PC-9 (cell line): ENCODE data around the gene STAU1. TPM values are rescaled to one million over a fixed set of nuclear protein-coding genes. Genes with fewer than 3 reads are reported as not detected.
"Not testable (repeated sequence)": the region's sequence is repeated elsewhere in the genome, so short reads cannot be mapped to it uniquely, and the experiment has no call there.

Experiments
- BruUV-seq: library from RNA; stranded (reverse); fragments of 400-500 nt; replicated peaks from 2 replicates; lab custom pipeline; 2021; lab: Mats Ljungman, UMichigan
- CTCF ChIA-PET: fragments of 300-600 bp; sonication (Branson Sonifier 250); formaldehyde crosslinking; loops from one replicate; lab custom pipeline; 2022; ENCODE audit warnings: antibody characterized with exemption; lab: Charles Lee
- POLR2A ChIA-PET: fragments of 300-600 bp; sonication (Branson Sonifier 250); formaldehyde crosslinking; loops from one replicate; lab custom pipeline; 2022; ENCODE audit warnings: antibody characterized with exemption; ENCODE audit not compliant: unreplicated experiment; lab: Charles Lee
- DNase-seq, 2 experiments: peaks; one replicate each; pipeline versions ENCODE4 v3.0.0 to v3.0.0-alpha.2; 2015 to 2022; ENCODE audit warnings: mixed read lengths in 1 of 2
- H2AFZ ChIP-seq: fragments of 200-600 bp; sonication (generic); 2 replicates; pipeline ENCODE4 v1.8.1; 2017; ENCODE audit warnings: antibody characterized with exemption
- H3F3A ChIP-seq: fragments of 200-600 bp; sonication (generic); 2 replicates; pipeline ENCODE4 v1.8.1; 2017; ENCODE audit warnings: antibody characterized with exemption, mild to moderate bottlenecking, low read depth; ENCODE audit not compliant: insufficient read depth
- H3K27ac ChIP-seq: fragments of 200-600 bp; sonication (generic); 2 replicates; pipeline ENCODE4 v1.6.1; 2016; ENCODE audit warnings: mixed run types
- H3K27me3 ChIP-seq: fragments of 200-600 bp; sonication (generic); 2 replicates; pipeline ENCODE4 v1.6.1; 2016; ENCODE audit warnings: low read depth, mixed run types; ENCODE audit not compliant: insufficient read depth
- H3K36me3 ChIP-seq: fragments of 200-600 bp; sonication (generic); 2 replicates; pipeline ENCODE4 v1.6.1; 2016; ENCODE audit warnings: low read depth, mixed run types
- H3K4me1 ChIP-seq: fragments of 200-600 bp; sonication (generic); replicated peaks from 2 replicates; pipeline ENCODE4 v1.6.1; 2016; ENCODE audit warnings: mixed run types; ENCODE audit not compliant: insufficient read depth
- H3K4me2 ChIP-seq: fragments of 200-600 bp; sonication (generic); 2 replicates; pipeline ENCODE4 v1.6.1; 2017; ENCODE audit warnings: mixed run types
- H3K4me3 ChIP-seq: fragments of 200-600 bp; sonication (generic); 2 replicates; pipeline ENCODE4 v1.6.1; 2016; ENCODE audit warnings: mixed run types
- H3K79me2 ChIP-seq: fragments of 200-600 bp; sonication (generic); 2 replicates; pipeline ENCODE4 v1.6.1; 2017; ENCODE audit warnings: low read depth, mixed run types
- H3K9me2 ChIP-seq: fragments of 200-600 bp; sonication (generic); 2 replicates; pipeline ENCODE4 v1.8.1; 2017; ENCODE audit warnings: mild to moderate bottlenecking; ENCODE audit not compliant: insufficient read depth
- H3K9me3 ChIP-seq: fragments of 200-600 bp; sonication (generic); 2 replicates; pipeline ENCODE4 v1.8.1; 2016; ENCODE audit warnings: low read depth; ENCODE audit not compliant: insufficient read depth
- H4K20me1 ChIP-seq: fragments of 200-600 bp; sonication (generic); 2 replicates; pipeline ENCODE4 v1.8.1; 2017; ENCODE audit not compliant: insufficient read depth
- EZH2 ChIP-seq: fragments of 200-600 bp; sonication (generic); IDR thresholded peaks from 2 replicates; pipeline ENCODE4 v1.8.0; 2017; ENCODE audit warnings: antibody characterized with exemption, low read depth
- intact Hi-C: fragments of 100-400 bp; cut with micrococcal nuclease; formaldehyde crosslinking; loops from one replicate; pipeline ENCODE4 v1.10.0; 2022; ENCODE audit not compliant: unreplicated experiment
- total RNA-seq: library from RNA; stranded (reverse); gene quantifications from 2 replicates; pipeline ENCODE4 v1.2.3, GENCODE V29; 2021
- TF ChIP-seq, protein P1 (sequence below): fragments of 200-600 bp; sonication (generic); conservative IDR thresholded peaks from 2 replicates; pipeline ENCODE4 v1.6.1; 2017; ENCODE audit warnings: mixed run types, antibody characterized with exemption, mild to moderate bottlenecking, moderate library complexity

The STAU1 gene
- total RNA-seq, 1 experiment from 2014 or later = 153 TPM

DNA sequence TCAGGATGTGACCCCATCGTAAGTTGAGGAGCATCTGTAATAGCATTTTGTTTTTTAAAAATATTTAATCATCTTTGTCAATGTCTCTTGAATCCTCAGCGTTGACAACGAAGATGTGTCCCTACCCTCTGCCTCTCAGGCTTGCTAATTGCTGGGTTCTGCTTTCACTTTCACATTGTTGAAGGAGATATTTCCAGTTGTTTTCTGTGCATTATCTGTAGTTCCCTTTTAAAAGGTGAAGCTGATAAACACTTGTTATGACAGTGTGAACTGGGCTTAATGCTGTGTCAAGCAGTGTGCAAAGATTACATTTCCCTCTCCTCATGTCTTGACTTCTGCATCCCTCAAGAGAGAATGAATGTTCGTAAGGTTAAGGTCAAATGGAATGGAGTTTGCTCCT is 87.2 kb downstream of the STAU1 start:
- H3K79me2 ChIP-seq = no peaks in the 10 kb centered on the region
- H3K4me2 ChIP-seq = no peak overlapping the region
- POLR2A ChIA-PET = no interaction called here
- H4K20me1 ChIP-seq = peaks cover 19% of the 10 kb centered on the region
- no peak overlapping the region for H2AFZ ChIP-seq
- H3K4me3 ChIP-seq = no peak overlapping the region
- H3F3A ChIP-seq = peaks cover 56% of the 10 kb centered on the region
- no peak for DNase-seq
- CTCF ChIA-PET = no interaction called here
- H3K27ac ChIP-seq = no peak overlapping the region
- no peaks in the 10 kb centered on the region for H3K27me3 ChIP-seq
- H3K9me2 ChIP-seq = no peaks in the 10 kb centered on the region
- no TSS peak for BruUV-seq
- peaks cover 41% of the 10 kb centered on the region for H3K36me3 ChIP-seq
- no peak for TF ChIP-seq EZH2
- TF ChIP-seq, protein P1, sequence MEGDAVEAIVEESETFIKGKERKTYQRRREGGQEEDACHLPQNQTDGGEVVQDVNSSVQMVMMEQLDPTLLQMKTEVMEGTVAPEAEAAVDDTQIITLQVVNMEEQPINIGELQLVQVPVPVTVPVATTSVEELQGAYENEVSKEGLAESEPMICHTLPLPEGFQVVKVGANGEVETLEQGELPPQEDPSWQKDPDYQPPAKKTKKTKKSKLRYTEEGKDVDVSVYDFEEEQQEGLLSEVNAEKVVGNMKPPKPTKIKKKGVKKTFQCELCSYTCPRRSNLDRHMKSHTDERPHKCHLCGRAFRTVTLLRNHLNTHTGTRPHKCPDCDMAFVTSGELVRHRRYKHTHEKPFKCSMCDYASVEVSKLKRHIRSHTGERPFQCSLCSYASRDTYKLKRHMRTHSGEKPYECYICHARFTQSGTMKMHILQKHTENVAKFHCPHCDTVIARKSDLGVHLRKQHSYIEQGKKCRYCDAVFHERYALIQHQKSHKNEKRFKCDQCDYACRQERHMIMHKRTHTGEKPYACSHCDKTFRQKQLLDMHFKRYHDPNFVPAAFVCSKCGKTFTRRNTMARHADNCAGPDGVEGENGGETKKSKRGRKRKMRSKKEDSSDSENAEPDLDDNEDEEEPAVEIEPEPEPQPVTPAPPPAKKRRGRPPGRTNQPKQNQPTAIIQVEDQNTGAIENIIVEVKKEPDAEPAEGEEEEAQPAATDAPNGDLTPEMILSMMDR = no peak
- no peaks in the 10 kb centered on the region for H3K4me1 ChIP-seq
- intact Hi-C loops = no loop called here
- H3K9me3 ChIP-seq = no peaks in the 10 kb centered on the region

DNA sequence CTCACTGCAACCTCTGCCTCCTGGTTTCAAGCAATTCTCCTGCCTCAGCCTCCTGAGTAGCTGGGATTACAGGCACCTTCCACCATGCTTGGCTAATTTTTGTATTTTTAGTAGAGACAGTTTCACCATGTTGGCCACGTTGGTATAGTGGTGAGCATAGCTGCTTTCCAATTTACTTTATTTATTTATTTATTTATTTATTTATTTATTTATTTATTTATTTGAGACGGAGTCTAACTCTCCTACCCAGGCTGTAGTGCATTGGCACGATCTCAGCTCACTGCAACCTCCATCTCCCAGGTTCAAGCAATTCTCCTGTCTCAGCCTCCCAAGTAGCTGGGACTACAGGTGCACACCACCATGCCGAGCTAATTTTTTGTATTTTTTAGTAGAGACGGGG is 87.8 kb downstream of the STAU1 start:
- intact Hi-C loops, H3K27ac ChIP-seq, H3K9me3 ChIP-seq, CTCF ChIA-PET, H3K9me2 ChIP-seq, DNase-seq, H3K79me2 ChIP-seq, H2AFZ ChIP-seq, H3K4me3 ChIP-seq, H3K27me3 ChIP-seq, H3K4me2 ChIP-seq, POLR2A ChIA-PET, H3K4me1 ChIP-seq, BruUV-seq: not testable (repeated sequence)
- peaks cover 56% of the 10 kb centered on the region for H3F3A ChIP-seq
- peaks cover 19% of the 10 kb centered on the region for H4K20me1 ChIP-seq
- H3K36me3 ChIP-seq = peaks cover 46% of the 10 kb centered on the region

DNA sequence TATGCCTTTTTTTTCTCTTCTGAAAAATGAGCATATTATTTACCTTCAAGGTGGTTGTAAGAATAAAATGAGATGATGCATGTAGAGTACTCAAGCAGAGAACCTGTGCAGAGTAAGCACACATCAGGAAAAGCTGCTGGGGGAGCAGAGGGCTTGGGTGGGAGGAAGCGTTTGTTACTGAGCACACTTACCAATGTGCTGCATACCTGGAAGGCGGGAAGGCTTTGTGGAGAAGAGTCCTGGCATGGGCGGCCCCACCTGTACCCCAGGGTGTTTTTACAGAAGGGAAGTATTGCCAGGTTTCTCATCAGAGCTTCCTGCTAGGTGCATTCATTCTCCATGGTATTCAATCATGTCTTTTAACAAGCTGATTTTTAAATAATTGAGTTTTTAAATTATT is 89.1 kb downstream of the STAU1 start:
- CTCF ChIA-PET = no interaction called here

More for the DNA sequence above, 89.1 kb downstream of the STAU1 start:
- Histone ChIP-seq H3F3A (peaks cover 55% of the 10 kb centered on the region), H3K4me2 (no peak overlapping the region), H3K79me2 (0 out of 2 replicates have a peak, but pooled peaks cover 3% of the 10 kb centered on the region), H3K9me3 (no peaks in the 10 kb centered on the region), H3K36me3 (peaks cover 54% of the 10 kb centered on the region), H3K4me3 (no peak overlapping the region), H3K4me1 (no peaks in the 10 kb centered on the region), H3K27ac (no peak overlapping the region), H3K27me3 (no peaks in the 10 kb centered on the region), H2AFZ (no peak overlapping the region), H3K9me2 (no peaks in the 10 kb centered on the region), H4K20me1 (peaks cover 15% of the 10 kb centered on the region)
- POLR2A ChIA-PET = no interaction called here
- BruUV-seq = no TSS peak
- no peak for DNase-seq
- TF ChIP-seq, protein P1 = no peak
- no peak for TF ChIP-seq EZH2
- intact Hi-C loops = no loop called here
